ENCODE data around the gene PRODH.
"Not testable (repeated sequence)": the region's sequence is repeated elsewhere in the genome, so short reads cannot be mapped to it uniquely, and the experiment has no call there.

The PRODH gene

DNA sequence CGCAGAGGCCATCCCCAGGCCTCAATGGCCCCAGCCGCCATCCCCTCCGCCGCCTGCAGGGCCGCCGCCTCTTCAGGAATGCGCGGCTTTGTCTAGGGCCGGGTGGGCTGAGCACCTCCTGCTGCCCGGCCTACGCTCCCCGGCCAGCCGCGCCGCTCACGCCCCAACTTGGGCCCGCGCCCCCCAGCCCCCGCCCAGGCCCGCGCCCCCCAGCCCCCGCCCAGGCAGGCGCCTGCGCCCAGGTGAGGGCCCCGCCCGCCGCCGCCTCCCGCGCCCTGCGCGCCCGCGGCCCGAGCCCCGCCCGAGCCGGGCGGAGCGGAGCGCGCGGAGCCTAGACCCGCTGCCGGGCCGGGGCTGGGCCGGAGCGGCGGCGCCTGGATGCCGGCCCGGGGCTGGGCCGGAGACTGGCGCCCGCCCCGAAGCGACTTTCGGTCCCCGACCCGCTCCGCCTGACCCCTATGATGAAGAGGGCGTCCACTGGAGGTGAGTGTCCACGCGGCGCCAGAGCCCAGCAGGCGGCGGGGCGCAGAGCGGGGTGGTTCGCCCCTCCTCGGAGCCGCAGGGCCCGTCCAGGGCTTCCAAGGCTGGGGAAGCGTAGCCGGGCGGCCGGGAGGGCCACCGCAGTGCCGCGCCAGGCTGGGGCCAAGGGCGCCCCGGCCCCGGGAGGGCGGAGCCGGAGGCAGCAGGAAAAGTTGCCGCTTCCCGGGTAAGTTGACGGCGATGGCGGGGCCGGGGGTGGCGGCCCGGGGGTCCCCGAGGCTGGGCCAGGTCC lies 34.3 kb upstream of the PRODH start:
- H2BK5ac ChIP-seq (ENCODE audit: low read depth, low read length, poor library complexity) = no peak overlapping the region
- peaks cover 3% of the 10 kb centered on the region for H3K79me2 ChIP-seq (ENCODE audit: control insufficient read depth, insufficient read depth, low read length, poor library complexity)
- peak overlapping the region; percentile 98 for H3K4me2 ChIP-seq (ENCODE audit: low read length)
- H4K91ac ChIP-seq (ENCODE audit: low read depth, low read length) = peak overlapping the region; percentile 20
- peak overlapping the region; percentile 78 for H3K4me3 ChIP-seq (ENCODE audit: low read depth, low read length)
- no peak overlapping the region for H4K12ac ChIP-seq (ENCODE audit: low read depth, low read length)
- H2AFZ ChIP-seq (ENCODE audit: insufficient read depth, low read length, poor library complexity) = peak overlapping the region; percentile 89
- no peak overlapping the region for H3K23ac ChIP-seq (ENCODE audit: low read length)
- DNase-seq = peak; percentile 21 to 58
- H3K14ac ChIP-seq (ENCODE audit: low read length) = peak overlapping the region; percentile 59
- no peaks in the 10 kb centered on the region for H3K36me3 ChIP-seq (ENCODE audit: control insufficient read depth in 1 of 2, insufficient read depth in 2 of 2, low read length in 2 of 2)
- H3K9ac ChIP-seq (ENCODE audit: low read length) = peak overlapping the region; percentile 64
- peak overlapping the region; percentile 52 for H2BK120ac ChIP-seq (ENCODE audit: insufficient read depth, low read length, poor library complexity)
- no peak overlapping the region for H3K4ac ChIP-seq (ENCODE audit: low read depth, low read length)
- no peak overlapping the region for H2AK5ac ChIP-seq (ENCODE audit: low read length)
- peaks cover 4% of the 10 kb centered on the region in 2 experiments for H3K4me1 ChIP-seq (ENCODE audit: control insufficient read depth in 1 of 2, insufficient read depth in 2 of 2, low read length in 2 of 2)
- no peak overlapping the region for H2BK12ac ChIP-seq (ENCODE audit: low read length)
- WGBS (ENCODE audit: extremely low coverage, insufficient coverage, insufficient read length) = no CpG with 5 or more reads among the region's 94 CpGs
- peak overlapping the region; percentile 54 for H4K8ac ChIP-seq (ENCODE audit: low read depth, low read length)
- H3K27me3 ChIP-seq (ENCODE audit: insufficient read depth, low read length) = no peaks in the 10 kb centered on the region
- peak overlapping the region; percentile 49 for H3K18ac ChIP-seq (ENCODE audit: low read length)
- H3K79me1 ChIP-seq (ENCODE audit: low read length) = no peaks in the 10 kb centered on the region
- peaks cover 2% of the 10 kb centered on the region for H3K9me3 ChIP-seq (ENCODE audit: insufficient read depth, low read depth, low read length)
- peak overlapping the region; percentile 19 for H3K27ac ChIP-seq (ENCODE audit: low read depth, low read length)

DNA sequence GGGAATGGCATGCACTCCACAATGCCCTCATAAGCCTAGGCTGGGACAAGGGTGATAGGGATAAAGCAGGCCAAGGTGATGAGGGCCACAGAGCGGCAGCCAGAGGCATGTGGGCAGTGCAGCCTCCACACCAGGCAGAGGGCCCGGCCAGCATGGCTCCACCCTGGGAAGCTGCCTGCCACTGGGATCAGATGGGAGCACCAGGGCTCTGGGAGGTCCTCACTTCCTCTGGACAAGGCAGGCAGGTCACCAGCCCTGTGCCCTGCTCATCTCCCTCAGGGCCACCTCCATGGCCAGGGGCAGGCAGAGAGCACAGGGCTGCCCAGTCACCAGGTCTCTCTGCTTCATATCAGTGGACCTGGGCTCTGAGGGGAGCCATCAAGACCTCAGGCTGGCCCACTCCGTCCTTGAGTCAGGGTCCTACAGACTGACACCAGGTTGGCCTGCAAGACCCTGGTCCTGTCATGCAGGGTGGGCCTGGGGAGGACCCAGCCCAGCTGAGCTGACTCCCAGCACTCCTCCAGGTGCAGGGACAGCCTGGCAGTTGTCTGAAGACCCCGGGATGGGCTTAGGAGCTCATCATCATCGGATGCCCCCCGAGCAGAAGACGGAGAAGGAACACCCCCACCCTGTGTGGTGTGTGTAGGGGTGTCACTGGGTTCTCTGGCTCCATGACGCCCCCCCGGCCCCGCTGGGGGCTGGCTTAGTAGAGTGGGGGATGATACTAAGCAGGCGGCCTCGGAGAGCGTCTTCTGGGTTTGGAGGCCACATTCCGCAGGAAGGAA lies 33.3 kb upstream of the PRODH start:
- H2BK120ac ChIP-seq (ENCODE audit: insufficient read depth, low read length, poor library complexity); H3K9ac ChIP-seq (ENCODE audit: low read length); H3K27me3 ChIP-seq (ENCODE audit: insufficient read depth, low read length); H3K18ac ChIP-seq (ENCODE audit: low read length); H3K9me3 ChIP-seq (ENCODE audit: insufficient read depth, low read depth, low read length); H3K36me3 ChIP-seq (ENCODE audit: control insufficient read depth in 1 of 2, insufficient read depth in 2 of 2, low read length in 2 of 2); H3K23ac ChIP-seq (ENCODE audit: low read length); H2AFZ ChIP-seq (ENCODE audit: insufficient read depth, low read length, poor library complexity); H3K4me3 ChIP-seq (ENCODE audit: low read depth, low read length); H3K79me2 ChIP-seq (ENCODE audit: control insufficient read depth, insufficient read depth, low read length, poor library complexity); H4K91ac ChIP-seq (ENCODE audit: low read depth, low read length); H2BK12ac ChIP-seq (ENCODE audit: low read length); H3K4ac ChIP-seq (ENCODE audit: low read depth, low read length); H2BK5ac ChIP-seq (ENCODE audit: low read depth, low read length, poor library complexity); H2AK5ac ChIP-seq (ENCODE audit: low read length); H3K79me1 ChIP-seq (ENCODE audit: low read length); H4K8ac ChIP-seq (ENCODE audit: low read depth, low read length); H3K4me1 ChIP-seq (ENCODE audit: control insufficient read depth in 1 of 2, insufficient read depth in 2 of 2, low read length in 2 of 2); H4K12ac ChIP-seq (ENCODE audit: low read depth, low read length); H3K27ac ChIP-seq (ENCODE audit: low read depth, low read length); H3K4me2 ChIP-seq (ENCODE audit: low read length); H3K14ac ChIP-seq (ENCODE audit: low read length): not testable (repeated sequence)
- WGBS (ENCODE audit: extremely low coverage, insufficient coverage, insufficient read length) = no CpG with 5 or more reads among the region's 14 CpGs
- DNase-seq = peak; percentile 21 to 34

DNA sequence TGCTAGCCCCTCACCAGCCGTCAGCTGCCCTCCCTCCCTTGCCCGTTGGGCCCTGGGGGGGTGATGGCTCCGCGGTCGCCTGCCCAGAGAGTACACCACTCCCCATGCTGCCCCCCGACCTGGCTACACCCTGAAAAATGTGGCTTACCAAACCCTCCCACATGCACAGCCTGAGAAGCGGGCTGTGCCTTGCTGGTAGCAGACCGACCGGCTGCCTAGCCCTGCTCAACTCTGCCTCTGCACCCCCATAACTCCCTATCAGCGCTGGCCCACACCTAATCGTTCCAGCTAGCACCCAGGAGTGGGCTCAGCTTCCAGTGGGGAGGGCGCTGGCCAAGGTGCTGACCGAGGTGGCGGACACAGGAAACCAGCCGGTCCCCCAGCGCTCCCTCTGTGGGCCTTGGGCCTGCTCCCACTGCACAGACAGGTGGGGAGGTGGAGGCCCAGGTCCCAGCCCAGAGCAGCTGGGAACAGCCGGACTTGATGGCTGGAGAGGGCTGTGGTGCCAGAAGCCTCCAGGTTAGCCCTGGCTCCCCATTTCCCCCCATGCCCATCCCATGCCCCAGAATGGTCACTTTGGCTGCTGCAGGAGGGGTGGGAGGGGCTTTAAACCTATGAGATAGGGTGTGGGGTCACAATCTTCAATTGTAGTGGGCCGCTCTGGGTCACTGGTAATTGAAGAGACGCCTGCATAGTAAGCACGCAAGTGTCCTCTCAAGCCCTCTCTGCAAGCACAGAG lies 32.1 kb upstream of the PRODH start:
- Histone ChIP-seq H3K36me3 (ENCODE audit: control insufficient read depth in 1 of 2, insufficient read depth in 2 of 2, low read length in 2 of 2) (no peaks in the 10 kb centered on the region), H3K18ac (ENCODE audit: low read length) (no peak overlapping the region), H2AFZ (ENCODE audit: insufficient read depth, low read length, poor library complexity) (no peak overlapping the region), H3K9me3 (ENCODE audit: insufficient read depth, low read depth, low read length) (peaks cover 2% of the 10 kb centered on the region), H3K79me1 (ENCODE audit: low read length) (no peaks in the 10 kb centered on the region), H2BK12ac (ENCODE audit: low read length) (no peak overlapping the region), H3K4me3 (ENCODE audit: low read depth, low read length) (no peak overlapping the region), H3K14ac (ENCODE audit: low read length) (no peak overlapping the region), H3K4me2 (ENCODE audit: low read length) (no peak overlapping the region), H3K27me3 (ENCODE audit: insufficient read depth, low read length) (no peaks in the 10 kb centered on the region), H3K9ac (ENCODE audit: low read length) (no peak overlapping the region), H3K4ac (ENCODE audit: low read depth, low read length) (no peak overlapping the region), H2AK5ac (ENCODE audit: low read length) (no peak overlapping the region), H4K91ac (ENCODE audit: low read depth, low read length) (no peak overlapping the region), H3K79me2 (ENCODE audit: control insufficient read depth, insufficient read depth, low read length, poor library complexity) (peaks cover 3% of the 10 kb centered on the region), H3K27ac (ENCODE audit: low read depth, low read length) (no peak overlapping the region), H3K23ac (ENCODE audit: low read length) (no peak overlapping the region), H2BK5ac (ENCODE audit: low read depth, low read length, poor library complexity) (no peak overlapping the region), H4K12ac (ENCODE audit: low read depth, low read length) (no peak overlapping the region), H2BK120ac (ENCODE audit: insufficient read depth, low read length, poor library complexity) (no peak overlapping the region), H4K8ac (ENCODE audit: low read depth, low read length) (no peak overlapping the region), H3K4me1 (ENCODE audit: control insufficient read depth in 1 of 2, insufficient read depth in 2 of 2, low read length in 2 of 2) (peaks cover 4% of the 10 kb centered on the region in 2 experiments)
- no CpG with 5 or more reads among the region's 20 CpGs for WGBS (ENCODE audit: extremely low coverage, insufficient coverage, insufficient read length)
- peak; percentile 32 to 70 for DNase-seq

DNA sequence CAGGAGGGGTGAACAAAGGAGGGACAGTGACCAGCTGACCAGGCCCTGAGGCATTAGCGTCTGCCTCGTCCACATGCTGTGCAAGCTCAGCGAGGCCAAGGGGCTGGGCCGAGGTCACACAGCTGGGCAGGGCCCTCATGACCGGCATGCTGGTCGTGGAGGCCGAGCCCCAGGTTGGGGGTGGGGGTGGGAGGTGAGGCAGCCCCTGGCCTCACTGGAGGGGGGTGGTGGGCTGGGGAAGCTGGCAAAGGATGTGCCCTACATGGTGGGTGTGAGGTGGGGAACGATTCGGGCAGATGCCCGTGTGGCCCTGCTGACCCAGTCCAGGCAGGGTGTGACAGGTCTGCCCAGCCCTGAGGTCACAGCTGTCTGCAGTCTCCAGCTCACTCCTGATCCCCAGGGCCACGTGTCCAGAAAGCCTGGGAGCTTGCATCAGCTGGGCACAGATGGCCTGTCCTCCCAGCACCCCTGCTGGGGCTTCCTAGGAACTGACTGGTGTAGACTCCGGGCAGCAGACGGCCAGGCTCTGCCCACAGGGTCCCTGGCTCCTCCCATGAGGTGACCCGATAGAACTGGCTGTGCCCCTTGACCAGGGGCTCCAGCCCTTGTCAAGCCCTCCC lies 31.4 kb upstream of the PRODH start:
- not testable (repeated sequence) for H2BK120ac ChIP-seq (ENCODE audit: insufficient read depth, low read length, poor library complexity); H3K4me3 ChIP-seq (ENCODE audit: low read depth, low read length); H2AK5ac ChIP-seq (ENCODE audit: low read length); H3K4me1 ChIP-seq (ENCODE audit: control insufficient read depth in 1 of 2, insufficient read depth in 2 of 2, low read length in 2 of 2); H4K8ac ChIP-seq (ENCODE audit: low read depth, low read length); H3K79me1 ChIP-seq (ENCODE audit: low read length); H3K27ac ChIP-seq (ENCODE audit: low read depth, low read length); H3K79me2 ChIP-seq (ENCODE audit: control insufficient read depth, insufficient read depth, low read length, poor library complexity); H2BK5ac ChIP-seq (ENCODE audit: low read depth, low read length, poor library complexity); H3K36me3 ChIP-seq (ENCODE audit: control insufficient read depth in 1 of 2, insufficient read depth in 2 of 2, low read length in 2 of 2); H3K23ac ChIP-seq (ENCODE audit: low read length); H3K18ac ChIP-seq (ENCODE audit: low read length); H3K14ac ChIP-seq (ENCODE audit: low read length); H3K4ac ChIP-seq (ENCODE audit: low read depth, low read length); H4K12ac ChIP-seq (ENCODE audit: low read depth, low read length); H3K27me3 ChIP-seq (ENCODE audit: insufficient read depth, low read length); H2BK12ac ChIP-seq (ENCODE audit: low read length); H4K91ac ChIP-seq (ENCODE audit: low read depth, low read length); H3K4me2 ChIP-seq (ENCODE audit: low read length); H2AFZ ChIP-seq (ENCODE audit: insufficient read depth, low read length, poor library complexity); H3K9ac ChIP-seq (ENCODE audit: low read length); H3K9me3 ChIP-seq (ENCODE audit: insufficient read depth, low read depth, low read length)
- no CpG with 5 or more reads among the region's 14 CpGs for WGBS (ENCODE audit: extremely low coverage, insufficient coverage, insufficient read length)
- DNase-seq = peak; percentile 71 to 82
